Stimulated activated CD4-positive, alpha-beta T cell treated with anti-CD3 and anti-CD28 coated beads, Interleukin-2, amount 100 ng/mL, for 24 hours (primary cell): ENCODE measurements around the gene LRRC4C.
"Not testable (repeated sequence)": the region's sequence is repeated elsewhere in the genome, so short reads cannot be mapped to it uniquely, and the experiment has no call there.

Experiments
- DNase-seq, 2 donors: peaks; one replicate each; pipeline ENCODE4 v3.0.0-alpha.2; 2020

Gene LRRC4C

DNA sequence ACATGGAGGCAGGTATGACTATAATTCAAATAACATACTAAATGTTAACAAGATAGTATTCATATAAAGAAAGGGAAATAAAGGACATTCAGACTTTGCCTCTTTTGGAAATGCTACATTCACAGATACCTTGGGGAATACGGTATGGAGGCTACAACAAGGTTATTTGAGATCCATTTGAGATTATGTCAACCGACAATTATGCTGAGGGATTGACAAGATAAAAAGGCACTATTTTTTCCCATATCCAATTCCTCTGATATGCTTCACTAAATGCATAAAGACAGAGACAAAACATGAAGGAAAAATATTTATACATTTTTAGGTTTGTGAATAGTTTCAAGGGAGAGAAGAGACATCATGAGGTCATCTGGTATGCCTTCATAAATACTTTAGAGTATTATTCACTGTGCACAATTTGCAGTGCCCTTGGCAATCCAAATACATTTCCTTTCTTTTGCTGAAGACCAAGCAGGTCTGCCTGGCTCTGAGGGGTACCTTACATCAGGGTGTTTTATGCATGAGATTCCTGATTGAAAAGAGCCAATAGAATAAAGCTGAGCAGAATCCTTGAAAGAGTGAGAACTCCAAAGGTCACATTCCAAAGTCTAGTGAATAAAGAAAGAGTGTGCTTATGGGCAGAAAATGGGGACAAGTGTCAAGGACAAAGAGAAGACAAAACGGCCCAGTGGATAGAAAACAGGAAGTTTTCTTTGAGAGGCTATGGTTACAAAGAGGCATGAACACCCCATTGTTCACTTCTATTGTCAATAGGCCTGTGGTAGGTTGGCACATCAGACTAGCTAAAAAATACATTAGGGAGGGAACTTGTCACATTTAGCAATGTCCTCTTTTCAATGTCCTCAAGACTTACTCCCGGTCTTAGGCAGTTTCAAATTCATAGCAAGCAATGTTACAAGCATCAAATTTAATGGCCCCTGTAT, 455.8 kb downstream of the LRRC4C start:
- no peak for DNase-seq

DNA sequence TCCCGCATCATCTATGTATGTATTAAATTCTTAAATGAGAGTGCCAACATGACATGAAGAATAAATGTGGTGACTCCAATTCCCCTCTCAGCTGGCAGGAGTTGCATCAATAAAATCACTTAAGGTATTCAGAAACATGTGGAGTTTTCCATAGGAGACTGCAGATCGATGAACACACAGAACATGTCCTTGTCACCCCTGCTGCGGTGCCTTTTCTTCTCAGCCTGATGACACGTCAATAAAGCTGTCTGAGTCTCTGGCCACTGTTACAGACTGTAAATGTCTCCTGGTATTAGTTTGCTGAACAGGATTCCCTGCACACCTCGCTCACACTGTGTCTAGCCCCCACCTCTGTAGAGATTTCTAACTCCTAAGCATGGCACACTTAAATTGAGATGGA, 460.5 kb downstream of the LRRC4C start:
- DNase-seq = no peak

DNA sequence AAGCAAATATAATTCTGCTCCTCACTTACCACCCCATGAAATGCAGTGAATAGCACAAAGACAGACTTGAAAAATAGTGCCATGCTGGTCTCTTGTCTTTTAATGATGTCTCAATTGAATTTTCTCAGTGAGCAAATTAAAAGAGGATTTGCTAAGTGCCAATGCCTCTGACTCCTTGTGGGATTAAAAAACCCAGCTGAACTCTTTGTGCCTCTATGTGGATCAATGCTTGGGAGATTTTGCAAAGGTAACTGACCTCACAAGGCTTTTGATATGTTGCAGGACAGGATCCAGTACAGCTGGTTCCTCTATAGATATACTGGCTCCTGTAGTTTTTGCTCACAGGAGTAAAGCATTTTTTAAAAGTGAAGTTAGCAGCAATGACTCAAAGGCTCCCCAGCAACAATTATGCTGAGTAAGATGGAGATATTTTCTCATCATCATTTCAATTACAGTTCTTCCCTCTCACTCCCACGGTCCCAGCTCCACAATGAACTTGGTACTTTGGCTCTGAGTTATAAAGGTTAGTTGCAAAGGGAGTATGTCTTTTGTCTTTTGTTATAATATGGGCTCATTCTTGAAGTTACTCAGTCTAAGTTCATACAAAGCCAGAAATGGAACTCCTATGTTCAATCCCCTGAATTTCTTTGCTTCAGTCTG, 471.5 kb downstream of the LRRC4C start:
- DNase-seq = no peak

GRCh38 chr11:40986320-40986719, 473.1 kb downstream of the LRRC4C start:
- no peak for DNase-seq

DNA sequence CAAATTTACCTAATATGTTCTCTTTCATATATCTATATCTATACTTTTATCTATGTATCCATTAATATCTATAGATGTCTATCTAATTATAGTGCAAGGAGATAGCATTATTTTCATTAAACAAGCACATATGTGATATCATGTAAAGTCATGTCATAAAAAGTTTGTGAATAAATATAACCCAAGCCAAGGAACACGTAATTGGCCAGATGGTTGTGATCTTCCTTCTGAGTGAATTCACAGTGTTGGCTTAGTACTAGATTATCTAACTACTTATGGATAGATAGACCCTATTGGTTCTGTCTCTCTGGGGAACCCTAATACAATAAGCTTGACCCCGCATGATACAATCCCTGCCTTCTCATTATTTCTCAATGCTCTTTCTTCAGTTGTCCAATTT, 484.4 kb downstream of the LRRC4C start:
- DNase-seq = no peak

GRCh38 chr11:40974186-40974795, 485.2 kb downstream of the LRRC4C start:
- no peak for DNase-seq

- DNase-seq = no peak
These were observed 500.7 kb downstream of the LRRC4C start for GRCh38 chr11:40958707-40959106.

- DNase-seq = no peak
These were observed 507.0 kb downstream of the LRRC4C start for GRCh38 chr11:40952479-40952878.

GRCh38 chr11:40938002-40938401, 521.5 kb downstream of the LRRC4C start:
- no peak for DNase-seq

DNA sequence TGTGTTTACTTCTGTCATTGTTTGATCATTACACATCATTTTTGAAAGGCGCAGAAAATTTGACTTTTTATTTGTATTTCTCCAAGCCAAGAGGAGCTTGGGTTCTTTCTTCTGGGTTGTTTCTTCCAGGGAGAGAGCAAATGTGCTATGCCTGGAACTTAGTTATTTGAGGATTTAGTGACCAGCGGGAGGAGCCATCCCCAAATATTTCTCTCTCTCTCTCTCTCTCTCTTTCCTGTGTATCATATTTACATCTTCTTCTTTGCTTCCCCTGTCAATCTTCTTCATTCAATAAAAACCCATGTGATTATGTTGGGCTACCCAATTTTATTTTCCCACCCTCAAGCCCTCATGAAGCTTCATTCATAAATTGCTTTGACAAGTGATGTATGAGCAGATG, 534.5 kb downstream of the LRRC4C start:
- no peak for DNase-seq

GRCh38 chr11:40921246-40921645, 538.2 kb downstream of the LRRC4C start:
- DNase-seq = no peak

DNA sequence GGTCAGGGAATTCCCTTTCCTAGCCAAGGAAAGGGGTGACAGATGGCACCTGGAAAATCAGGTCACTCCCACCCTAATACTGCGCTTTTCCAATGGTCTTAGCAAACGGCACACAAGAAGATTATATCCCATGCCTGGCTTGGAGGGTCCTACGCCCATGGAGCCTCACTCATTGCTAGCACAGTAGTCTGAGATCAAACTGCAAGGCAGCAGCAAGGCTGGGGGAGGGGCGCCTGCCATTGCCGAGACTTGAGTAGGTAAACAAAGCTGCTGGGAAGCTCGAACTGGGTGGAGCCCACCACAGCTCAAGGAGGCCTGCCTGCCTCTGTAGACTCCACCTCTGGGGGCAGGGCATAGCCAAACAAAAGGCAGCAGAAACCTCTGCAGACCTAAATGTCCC, 548.7 kb downstream of the LRRC4C start:
- not testable (repeated sequence) for DNase-seq

- DNase-seq = no peak
These were observed 565.0 kb downstream of the LRRC4C start for GRCh38 chr11:40894501-40894900.

GRCh38 chr11:40885250-40885954, 574.0 kb downstream of the LRRC4C start:
- no peak for DNase-seq

- DNase-seq = no peak
These were observed 577.2 kb downstream of the LRRC4C start for GRCh38 chr11:40882301-40882700.

- no peak for DNase-seq
These were observed 579.5 kb downstream of the LRRC4C start for GRCh38 chr11:40879911-40880310.

DNA sequence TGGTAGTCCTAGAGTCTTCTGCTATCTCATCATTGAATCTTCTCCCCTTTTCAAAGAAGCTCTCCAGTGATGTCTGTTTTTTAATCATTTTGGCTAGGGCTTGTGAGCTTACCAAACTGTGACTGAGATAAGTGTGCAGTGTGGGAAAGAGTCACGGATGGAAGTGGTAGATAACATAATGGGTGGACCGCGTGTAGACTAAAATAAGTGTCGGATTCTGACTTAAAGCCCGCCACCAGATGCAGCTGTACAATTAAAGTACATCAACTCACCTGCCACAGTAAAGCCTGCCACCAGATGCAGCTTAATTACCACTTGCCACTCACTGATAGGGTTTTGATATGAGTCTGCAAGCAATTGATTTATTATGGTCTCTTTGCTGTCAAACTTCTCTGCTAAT, 581.5 kb downstream of the LRRC4C start:
- DNase-seq = no peak

DNA sequence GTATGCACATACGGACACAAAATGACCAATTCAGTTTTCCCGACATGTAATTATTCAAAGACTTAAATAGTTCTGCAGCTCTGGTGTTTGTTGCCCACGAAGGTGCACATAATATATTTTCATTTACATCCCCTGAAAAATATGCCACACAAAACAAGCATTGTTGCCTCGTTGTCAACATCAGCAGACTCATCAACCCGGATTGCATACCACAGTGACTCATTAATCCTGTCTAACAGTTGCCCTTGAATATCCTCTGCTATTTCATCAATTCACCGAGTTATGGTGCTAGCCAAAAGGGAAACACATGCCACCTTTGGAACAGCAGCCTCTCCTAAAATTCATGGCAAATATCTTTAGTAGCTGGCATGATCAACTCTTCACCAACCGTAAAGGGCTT, 582.2 kb downstream of the LRRC4C start:
- DNase-seq = no peak

DNA sequence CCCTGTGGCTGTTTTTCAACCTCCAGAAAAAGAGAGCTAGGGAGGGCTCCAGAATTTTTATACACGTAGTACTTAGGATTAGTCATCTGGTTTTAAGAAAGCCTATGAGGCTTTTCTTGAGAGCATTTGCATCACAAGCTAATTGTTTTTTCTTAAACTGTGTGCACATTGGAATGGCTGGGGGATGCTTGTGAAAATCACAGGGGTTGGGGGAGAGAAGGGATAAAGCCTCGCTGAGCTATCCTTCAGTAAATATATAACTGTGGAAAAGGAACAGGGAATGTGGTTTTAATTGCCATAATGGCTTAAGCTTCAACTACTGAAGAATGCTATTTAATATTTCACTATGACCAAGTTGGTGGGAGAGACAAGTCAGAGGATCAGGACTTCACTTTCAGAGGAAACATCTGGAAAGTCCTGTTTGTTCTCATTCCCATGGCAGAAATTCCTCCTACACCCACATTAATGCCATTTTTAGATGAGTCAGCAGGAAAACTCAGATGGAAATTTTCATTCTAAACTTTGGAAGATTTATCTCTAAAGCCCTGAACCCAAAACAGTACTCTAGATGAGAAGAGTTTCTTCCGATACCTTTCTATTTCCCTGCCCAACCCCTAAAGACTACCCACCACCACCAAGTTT, 591.3 kb downstream of the LRRC4C start:
- no peak for DNase-seq

DNA sequence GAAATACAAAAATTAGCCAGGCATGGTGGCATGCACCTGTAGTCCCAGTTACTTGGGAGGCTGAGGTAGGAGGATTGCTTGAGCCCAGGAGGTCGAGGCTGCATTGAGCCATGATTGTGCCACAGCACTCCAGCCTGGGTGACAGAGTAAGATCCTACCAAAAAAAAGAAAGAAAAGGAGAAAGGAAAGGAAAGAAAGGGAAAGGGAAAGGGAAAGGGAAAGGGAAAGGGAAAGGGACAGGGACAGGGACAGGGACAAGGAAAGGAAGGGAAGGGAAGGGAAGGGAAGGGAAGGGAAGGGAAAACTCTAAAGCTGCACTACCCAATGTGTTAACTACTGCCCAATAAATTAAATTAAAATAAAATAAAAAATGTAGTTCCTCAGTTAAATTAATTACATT, 601.7 kb downstream of the LRRC4C start:
- not testable (repeated sequence) for DNase-seq

GRCh38 chr11:40842750-40843339, 616.6 kb downstream of the LRRC4C start:
- DNase-seq = no peak

DNA sequence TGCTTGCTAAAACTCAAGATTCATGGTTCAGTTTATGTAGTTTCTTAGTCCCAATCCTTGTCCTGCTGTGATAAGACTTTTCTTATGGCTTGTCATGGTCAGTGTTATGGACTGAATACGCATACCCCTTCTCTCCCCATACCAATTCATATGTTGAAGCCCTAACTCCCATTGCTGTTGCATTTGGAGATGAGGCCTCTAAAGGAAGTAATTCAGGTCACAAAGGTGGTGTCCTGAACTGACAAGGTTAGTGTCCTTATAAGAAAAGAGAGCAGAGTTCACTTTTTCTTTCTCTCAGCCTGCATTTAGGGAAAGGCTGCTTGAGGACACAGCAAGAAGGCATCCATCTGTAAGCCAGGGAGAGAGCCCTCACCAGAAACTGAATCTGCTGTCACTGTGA, 618.2 kb downstream of the LRRC4C start:
- DNase-seq = no peak
